Activated CD8-positive, alpha-beta memory T cell treated with anti-CD3 and anti-CD28 coated beads, Interleukin-2, amount 50 U/mL, for 24 hours (primary cell): Measurements from ENCODE around the gene DNM2.
"Not testable (repeated sequence)": the region's sequence is repeated elsewhere in the genome, so short reads cannot be mapped to it uniquely, and the experiment has no call there.

Experiments
- DNase-seq: peaks from one replicate; pipeline ENCODE4 v3.0.0-alpha.2; 2020; ENCODE audit errors: extremely low read depth

Gene DNM2

DNA sequence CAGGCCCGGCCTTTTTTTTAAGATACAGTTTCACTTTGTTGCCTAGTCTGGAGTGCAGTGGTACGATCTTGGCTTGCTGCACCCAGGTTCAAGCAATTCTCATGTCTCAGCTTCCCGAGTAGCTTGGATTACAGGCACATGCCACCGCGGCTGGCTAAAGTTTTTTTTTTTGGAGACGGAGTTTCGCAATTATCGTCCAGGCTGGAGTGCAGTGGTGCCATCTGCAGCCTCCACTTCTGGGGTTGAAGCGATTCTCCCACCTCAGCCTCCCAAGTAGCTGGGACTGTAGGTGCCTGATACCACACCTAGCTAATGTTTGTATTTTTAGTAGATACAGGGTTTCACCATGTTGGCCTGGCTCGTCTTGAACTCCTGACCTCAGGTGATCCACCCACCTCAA lies 148.6 kb downstream of the DNM2 start:
- no peak for DNase-seq

DNA sequence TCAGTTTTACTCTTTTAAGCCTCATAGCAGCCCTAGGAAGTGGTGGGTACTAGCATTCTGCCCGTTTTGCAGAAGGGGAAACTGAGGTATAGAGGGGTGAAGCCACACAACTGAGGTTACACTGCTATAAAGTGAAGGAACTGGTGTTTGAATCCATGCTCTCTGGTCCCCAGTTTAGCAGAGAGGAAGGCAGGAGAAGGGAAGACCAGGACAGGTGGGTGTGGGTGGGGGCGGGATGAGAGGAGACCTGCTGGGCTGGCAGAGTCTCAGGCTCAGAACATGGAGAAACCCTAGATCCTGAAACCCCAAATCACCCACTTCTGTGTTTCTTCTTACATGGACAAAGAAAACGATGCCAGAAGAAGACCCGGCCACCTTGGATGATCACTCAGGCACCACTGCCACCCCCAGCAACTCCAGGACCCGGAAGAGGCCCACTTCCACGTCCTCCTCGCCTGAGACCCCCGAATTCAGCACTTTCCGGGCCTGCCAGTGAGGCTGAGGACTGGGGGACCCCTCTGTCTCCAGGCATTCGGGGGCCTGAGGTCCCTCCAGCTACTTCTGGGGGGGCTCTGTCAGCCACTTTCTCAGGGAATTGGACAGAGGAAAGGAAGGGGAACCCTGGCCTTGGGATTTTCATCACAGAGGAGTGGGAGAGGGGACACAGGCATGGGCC lies 151.1 kb downstream of the DNM2 start:
- no peak for DNase-seq

DNA sequence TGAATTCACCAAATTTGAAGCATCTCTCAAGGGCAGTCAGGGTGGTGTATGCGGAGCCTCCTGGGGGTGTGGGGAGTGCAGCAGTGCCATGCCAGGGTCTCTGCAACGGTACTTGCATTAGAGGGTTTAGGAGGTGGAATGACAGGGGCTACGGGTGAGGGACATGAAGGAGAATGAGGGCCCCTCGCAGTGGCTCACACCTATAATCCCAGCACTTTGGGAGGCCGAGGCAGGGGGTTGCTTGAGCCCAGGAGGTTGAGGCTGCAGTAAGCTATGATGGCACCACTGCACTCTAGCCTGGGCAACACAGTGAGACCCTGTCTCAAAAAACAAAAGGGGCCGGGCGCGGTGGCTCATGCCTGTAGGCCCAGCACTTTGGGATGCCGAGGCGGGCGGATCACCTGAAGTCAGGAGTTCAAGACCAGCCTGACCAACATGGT lies 152.0 kb downstream of the DNM2 start:
- DNase-seq, result not testable (repeated sequence)

DNA sequence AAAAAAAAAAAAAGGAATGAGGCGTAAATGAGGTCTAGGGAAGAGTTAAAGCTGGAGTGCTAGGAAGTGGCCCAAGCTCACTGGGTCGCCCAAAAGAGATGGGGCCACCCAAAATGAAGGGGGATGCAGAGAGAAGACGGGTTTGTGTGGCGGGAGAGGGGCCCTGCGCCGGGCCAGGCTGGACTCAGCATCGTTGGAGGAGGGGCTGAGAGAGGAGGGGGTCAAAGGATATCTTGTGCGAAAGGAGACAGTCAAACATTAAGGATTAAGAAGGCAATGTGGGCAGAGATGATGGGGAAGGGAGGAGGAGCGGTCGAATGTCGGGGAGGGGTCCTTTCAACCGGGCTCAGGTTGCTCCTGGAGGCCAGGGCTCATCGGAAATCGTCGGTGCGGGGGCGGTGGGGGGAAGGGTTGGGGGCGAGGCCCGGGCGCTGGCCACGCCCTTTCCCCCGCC lies 152.6 kb downstream of the DNM2 start:
- no peak for DNase-seq

DNA sequence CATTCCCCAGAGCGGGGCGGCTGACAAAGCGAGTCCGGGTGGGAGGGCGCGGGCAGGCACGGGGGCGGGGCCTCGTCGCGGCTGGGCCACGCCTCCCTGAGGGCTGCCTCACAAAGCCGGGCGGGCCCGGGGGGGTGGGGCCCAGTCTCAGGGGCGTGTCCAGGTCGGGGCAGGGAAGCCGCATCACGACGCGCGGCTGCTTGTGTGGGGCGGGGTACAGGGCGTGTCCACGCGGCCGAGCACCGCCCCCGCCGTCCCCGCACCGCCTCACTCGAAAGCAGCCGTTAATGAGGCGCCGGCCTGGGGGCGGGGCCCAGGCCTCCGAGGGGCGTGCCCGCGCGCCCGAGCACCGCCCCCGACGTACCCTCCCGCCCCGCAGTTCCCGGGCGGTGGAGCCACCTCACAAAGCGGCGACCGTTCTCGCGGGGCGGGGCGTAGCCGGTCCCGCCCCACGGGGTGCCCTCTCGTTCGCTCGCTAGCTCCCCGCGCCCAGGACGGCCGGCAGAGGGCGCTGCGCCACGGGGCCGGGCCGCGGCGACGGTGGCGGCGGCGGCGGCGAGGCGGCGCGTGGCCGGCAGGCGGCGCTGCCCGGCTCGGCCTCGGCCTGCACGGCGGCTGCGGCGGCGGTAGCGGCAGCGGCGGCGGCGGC lies 153.2 kb downstream of the DNM2 start, which contains the start of gene CARM1:
Gene CARM1 (plus strand): TSS at position 599 of the 649 bp plus-strand sequence. CDS start 150 bp downstream, outside the sequence.
- DNase-seq, result peak; percentile 94

DNA sequence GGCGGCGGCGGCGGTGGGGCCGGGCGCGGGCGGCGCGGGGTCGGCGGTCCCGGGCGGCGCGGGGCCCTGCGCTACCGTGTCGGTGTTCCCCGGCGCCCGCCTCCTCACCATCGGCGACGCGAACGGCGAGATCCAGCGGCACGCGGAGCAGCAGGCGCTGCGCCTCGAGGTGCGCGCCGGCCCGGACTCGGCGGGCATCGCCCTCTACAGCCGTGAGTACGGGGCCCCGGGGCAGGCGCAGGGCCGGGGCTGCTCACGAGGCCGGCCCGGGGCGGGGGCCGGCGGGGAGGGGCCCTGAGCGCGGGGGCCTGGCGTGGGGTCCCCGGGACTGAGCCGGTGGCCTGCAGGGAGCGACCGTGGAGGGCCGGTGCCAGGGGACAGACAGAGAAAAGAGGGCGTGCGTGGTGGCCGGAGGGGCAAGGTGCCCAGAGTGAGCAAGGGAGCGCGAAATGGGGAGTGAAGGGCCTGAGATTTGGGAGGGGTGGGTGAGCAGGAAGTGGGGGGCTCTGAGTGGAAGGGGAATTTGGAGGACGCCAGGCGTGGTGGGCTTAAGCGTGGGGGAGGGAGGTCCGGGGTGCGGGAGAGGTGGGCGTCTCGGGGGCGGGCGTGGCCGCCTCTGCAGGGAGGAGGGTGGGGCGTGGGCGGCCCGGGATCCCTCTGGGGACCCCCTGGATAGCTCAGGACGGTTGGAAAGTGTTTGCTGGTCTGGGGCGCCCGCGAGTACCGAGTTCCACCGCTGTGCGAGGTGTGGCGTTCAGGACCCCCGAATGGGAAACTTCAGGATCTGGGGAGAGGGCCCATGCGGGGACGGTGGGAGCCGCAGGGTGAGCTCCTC lies 154.0 kb downstream of the DNM2 start:
- no peak for DNase-seq

DNA sequence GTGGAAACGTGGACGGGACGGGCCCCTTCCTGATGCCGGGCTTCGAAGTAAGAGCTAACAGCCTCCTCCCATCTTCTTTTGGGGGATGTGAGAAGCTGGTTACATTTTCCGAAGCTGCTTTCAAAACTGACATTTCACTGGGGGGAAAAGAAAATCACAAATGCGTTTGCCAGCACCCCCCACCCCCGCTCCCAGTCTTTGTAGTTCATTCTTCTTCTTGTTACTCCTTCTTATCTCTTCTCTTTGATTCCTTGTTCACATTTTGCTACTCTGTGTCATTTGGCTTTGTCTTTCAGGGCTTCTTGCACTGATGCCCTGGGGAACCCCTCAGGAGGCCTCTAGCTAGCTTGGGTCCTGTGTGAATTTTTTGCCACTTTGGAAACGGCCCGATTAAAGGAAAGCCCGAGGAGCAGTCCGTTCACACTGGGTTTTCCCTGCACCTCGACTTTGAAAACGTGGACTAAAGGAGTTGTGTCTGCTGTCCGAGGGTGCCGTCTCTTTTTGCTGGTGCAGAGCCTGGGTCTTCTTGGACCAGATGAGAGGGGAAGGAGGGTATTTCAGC lies 154.7 kb downstream of the DNM2 start:
- no peak for DNase-seq

DNA sequence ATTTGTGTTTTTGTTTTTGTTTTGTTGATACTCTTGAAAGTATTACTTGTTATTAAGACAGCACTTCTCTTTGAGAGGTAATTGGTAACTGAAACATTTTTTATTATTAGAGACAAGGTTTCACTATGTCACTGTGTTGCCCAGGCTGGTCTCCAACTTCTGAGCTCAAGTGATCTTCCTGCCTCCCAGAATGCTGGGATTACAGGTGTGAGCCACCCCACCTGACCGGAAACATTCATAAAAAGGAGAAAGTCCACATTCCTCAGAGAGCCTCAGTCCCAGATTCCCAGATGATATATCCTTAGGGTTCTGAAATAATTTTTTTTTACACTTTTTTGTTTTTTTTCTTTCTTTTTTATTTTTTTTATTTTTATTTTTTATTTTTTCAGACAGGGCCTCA lies 156.1 kb downstream of the DNM2 start:
- DNase-seq, result no peak

DNA sequence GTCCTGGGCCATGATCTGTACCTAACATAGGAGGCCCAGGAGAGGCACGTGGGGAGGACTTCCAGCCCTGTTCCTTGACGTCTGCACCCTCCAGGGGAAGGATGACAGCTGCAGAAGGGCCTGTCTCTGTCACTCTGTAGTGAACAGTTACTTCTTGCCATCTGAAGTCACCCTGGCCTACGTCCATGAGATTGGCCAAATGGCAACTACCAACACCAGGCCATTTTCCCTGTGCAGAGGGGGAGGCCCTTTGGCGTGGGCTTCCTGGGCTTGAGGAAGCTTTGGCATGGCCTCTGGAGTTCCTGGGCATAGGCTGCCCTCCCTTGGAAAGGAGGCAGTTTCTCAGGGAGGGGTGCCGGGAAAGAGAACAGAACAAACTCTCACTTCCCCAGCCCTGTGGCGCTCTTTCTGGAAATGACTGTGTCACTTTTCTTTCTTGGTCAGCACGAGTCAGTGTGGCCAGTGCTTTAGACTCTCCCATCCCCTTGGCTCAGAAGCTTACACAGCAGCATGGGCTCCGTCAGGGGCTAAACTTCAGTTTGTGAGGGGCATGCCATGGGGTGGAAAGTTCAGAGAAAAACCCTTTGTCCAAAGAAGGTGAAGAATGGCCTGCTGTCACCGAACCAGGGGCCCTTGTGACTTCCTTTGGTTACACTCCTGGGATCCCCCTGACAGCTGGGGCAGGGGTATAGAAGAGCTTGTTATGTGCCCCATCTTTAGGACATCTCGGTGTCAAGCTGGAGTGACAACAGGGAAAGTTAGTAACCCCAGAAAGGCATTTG lies 158.8 kb downstream of the DNM2 start:
- no peak for DNase-seq

DNA sequence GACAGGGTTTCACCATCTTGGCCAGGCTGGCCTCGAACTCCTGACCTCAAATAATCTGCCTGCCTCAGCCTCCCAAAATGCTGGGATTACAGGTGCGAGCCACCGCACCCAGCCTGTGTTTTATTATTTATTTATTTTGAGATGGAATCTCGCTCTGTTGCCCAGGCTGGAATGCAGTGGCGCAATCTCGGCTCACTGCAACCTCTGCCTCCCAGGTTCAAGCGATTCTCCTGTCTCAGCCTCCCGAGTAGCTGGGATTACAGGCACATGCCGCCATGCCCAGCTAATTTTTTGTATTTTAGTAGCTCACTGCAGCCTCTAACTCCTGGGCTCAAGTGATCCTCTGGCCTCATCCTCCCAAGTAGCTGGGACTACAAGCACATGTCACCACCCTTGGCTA lies 159.7 kb downstream of the DNM2 start:
- DNase-seq, result not testable (repeated sequence)

DNA sequence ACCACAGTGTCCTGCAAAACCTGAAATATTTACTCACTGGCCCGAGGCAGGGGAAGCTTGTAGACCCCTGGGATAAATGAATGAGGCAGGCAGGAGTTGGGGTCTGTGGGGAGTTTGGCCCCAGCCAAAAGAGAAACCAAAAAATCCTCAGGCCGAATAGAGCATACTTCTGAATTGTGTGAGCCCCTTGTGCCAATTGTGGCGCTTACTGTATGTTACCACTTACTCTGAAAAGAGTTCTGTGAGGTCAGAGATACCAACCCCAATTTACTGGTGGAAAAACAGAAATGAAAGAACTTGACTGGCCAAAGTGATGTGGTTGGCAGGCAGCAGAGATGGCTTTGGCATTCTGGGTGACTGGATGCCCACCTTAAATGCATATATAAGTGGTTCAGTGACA lies 160.4 kb downstream of the DNM2 start:
- no peak for DNase-seq
